ENCODE data around the gene CPB2. TPM values are rescaled to one million over a fixed set of nuclear protein-coding genes. Genes with fewer than 3 reads are reported as not detected.
A peak's percentile ranks its signal among the peaks of the same experiment; 100 is the strongest.

The CPB2 gene
- polyA plus RNA-seq, 1 donor (not counting 4 experiments of a cell fraction or from before 2014, with no cell fraction given), result 0.26 TPM

- dilution Hi-C loops (cut with MboI; ENCODE audit: extremely low pct_ligation_motif_present, low sequenced_read_pairs), result no loop called here
- Histone ChIP-seq H3K9me3 (ENCODE audit: control insufficient read depth, low read depth, low read length) (no peaks in the 10 kb centered on the region), H4K20me1 (ENCODE audit: control insufficient read depth, extremely low read depth, insufficient read depth, low read length) (no peaks in the 10 kb centered on the region), H3K4me3 (ENCODE audit: control insufficient read depth in 2 of 3, extremely low read depth in 1 of 3, insufficient read depth in 2 of 3, low read depth in 1 of 3, low read length in 3 of 3) (no peak overlapping the region), H3K9me1 (ENCODE audit: control insufficient read depth, extremely low read depth, insufficient read depth, low read length) (no peaks in the 10 kb centered on the region), H3K79me2 (ENCODE audit: control insufficient read depth, insufficient read depth, low read length) (no peaks in the 10 kb centered on the region), H3K4me2 (ENCODE audit: control insufficient read depth, extremely low read depth, insufficient read depth, low read depth, low read length) (peak overlapping the region; percentile 3), H2AFZ (ENCODE audit: control insufficient read depth, low read length) (peak overlapping the region; percentile 34), H3K36me3 (ENCODE audit: control insufficient read depth in 2 of 2, extremely low read depth in 1 of 2, insufficient read depth in 2 of 2, low read length in 2 of 2) (no peaks in the 10 kb centered on the region), H3K27me3 (ENCODE audit: control insufficient read depth, extremely low read depth, insufficient read depth, low read length) (no peaks in the 10 kb centered on the region), H3K27ac (ENCODE audit: control insufficient read depth, insufficient read depth, low read length) (no peak overlapping the region), H3K9ac (ENCODE audit: control insufficient read depth, extremely low read depth, insufficient read depth, low read length) (no peak overlapping the region), H3K4me1 (ENCODE audit: control insufficient read depth, extremely low read depth, insufficient read depth, low read length) (peaks cover 28% of the 10 kb centered on the region)
- DNase-seq (ENCODE audit: low read depth, low spot score) (no peak), FAIRE-seq (no peak)
- TF ChIP-seq, protein P1, sequence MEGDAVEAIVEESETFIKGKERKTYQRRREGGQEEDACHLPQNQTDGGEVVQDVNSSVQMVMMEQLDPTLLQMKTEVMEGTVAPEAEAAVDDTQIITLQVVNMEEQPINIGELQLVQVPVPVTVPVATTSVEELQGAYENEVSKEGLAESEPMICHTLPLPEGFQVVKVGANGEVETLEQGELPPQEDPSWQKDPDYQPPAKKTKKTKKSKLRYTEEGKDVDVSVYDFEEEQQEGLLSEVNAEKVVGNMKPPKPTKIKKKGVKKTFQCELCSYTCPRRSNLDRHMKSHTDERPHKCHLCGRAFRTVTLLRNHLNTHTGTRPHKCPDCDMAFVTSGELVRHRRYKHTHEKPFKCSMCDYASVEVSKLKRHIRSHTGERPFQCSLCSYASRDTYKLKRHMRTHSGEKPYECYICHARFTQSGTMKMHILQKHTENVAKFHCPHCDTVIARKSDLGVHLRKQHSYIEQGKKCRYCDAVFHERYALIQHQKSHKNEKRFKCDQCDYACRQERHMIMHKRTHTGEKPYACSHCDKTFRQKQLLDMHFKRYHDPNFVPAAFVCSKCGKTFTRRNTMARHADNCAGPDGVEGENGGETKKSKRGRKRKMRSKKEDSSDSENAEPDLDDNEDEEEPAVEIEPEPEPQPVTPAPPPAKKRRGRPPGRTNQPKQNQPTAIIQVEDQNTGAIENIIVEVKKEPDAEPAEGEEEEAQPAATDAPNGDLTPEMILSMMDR (optimal IDR thresholded peaks at IDR 0.05 in 1 of 3, IDR thresholded peaks at IDR 0.05 in 1 of 3, conservative IDR thresholded peaks at IDR 0.05 in 1 of 3; ENCODE audit: extremely low read depth in 1 of 3, insufficient read depth in 2 of 3, low read length in 3 of 3), result no peak
- no peak for TF ChIP-seq EZH2 (IDR thresholded peaks at IDR 0.05; ENCODE audit: low read length)
Measured at GRCh38 chr13:46124967-46125933, 20.4 kb upstream of the CPB2 start.

DNA sequence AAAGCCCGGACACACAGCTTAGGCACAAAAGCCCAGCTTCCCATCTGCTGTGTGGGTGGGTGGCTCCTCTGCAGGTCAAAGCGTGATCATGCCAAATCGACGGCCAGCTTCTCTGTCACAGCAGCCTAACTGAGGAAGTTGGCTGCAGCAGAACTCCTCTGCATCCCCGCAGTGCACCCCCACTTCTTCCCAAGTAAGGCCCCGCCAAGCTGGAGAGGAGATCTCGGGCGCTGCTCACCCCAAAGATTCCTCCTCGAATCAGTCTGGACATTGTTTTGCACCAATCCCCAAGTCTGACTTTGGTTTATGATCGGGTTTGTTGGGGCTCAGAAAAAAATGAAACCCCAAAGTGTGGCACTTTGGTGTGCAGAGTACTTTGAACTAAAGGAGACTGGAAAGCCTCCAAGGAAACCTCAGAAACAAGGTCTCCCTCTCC is 19.7 kb upstream of the CPB2 start:
- Histone ChIP-seq H3K27me3 (ENCODE audit: control insufficient read depth, extremely low read depth, insufficient read depth, low read length) (no peaks in the 10 kb centered on the region), H3K4me3 (ENCODE audit: control insufficient read depth in 2 of 3, extremely low read depth in 1 of 3, insufficient read depth in 2 of 3, low read depth in 1 of 3, low read length in 3 of 3) (no peak overlapping the region), H3K4me1 (ENCODE audit: control insufficient read depth, extremely low read depth, insufficient read depth, low read length) (peaks cover 33% of the 10 kb centered on the region), H3K4me2 (ENCODE audit: control insufficient read depth, extremely low read depth, insufficient read depth, low read depth, low read length) (no peak overlapping the region), H3K9me1 (ENCODE audit: control insufficient read depth, extremely low read depth, insufficient read depth, low read length) (no peaks in the 10 kb centered on the region), H3K9me3 (ENCODE audit: control insufficient read depth, low read depth, low read length) (no peaks in the 10 kb centered on the region), H3K36me3 (ENCODE audit: control insufficient read depth in 2 of 2, extremely low read depth in 1 of 2, insufficient read depth in 2 of 2, low read length in 2 of 2) (no peaks in the 10 kb centered on the region), H3K27ac (ENCODE audit: control insufficient read depth, insufficient read depth, low read length) (no peak overlapping the region), H3K79me2 (ENCODE audit: control insufficient read depth, insufficient read depth, low read length) (no peaks in the 10 kb centered on the region), H3K9ac (ENCODE audit: control insufficient read depth, extremely low read depth, insufficient read depth, low read length) (no peak overlapping the region), H4K20me1 (ENCODE audit: control insufficient read depth, extremely low read depth, insufficient read depth, low read length) (no peaks in the 10 kb centered on the region), H2AFZ (ENCODE audit: control insufficient read depth, low read length) (peak overlapping the region; percentile 20)
- dilution Hi-C loops (cut with MboI; ENCODE audit: extremely low pct_ligation_motif_present, low sequenced_read_pairs), result no loop called here
- no peak for FAIRE-seq
- TF ChIP-seq, protein P1 (optimal IDR thresholded peaks at IDR 0.05 in 1 of 3, IDR thresholded peaks at IDR 0.05 in 1 of 3, conservative IDR thresholded peaks at IDR 0.05 in 1 of 3; ENCODE audit: extremely low read depth in 1 of 3, insufficient read depth in 2 of 3, low read length in 3 of 3), result no peak
- no peak for TF ChIP-seq EZH2 (IDR thresholded peaks at IDR 0.05; ENCODE audit: low read length)
- DNase-seq (ENCODE audit: low read depth, low spot score), result no peak
